WI38 (cell line): ENCODE results near the gene TMPRSS6.

ENCODE experiments used
- H3K4me3 ChIP-seq: 2 replicates; pipeline ENCODE4 v1.5.1; 2011; ENCODE audit warnings: low read depth, mild to moderate bottlenecking, control low read depth, low read length
- TF ChIP-seq, protein P1 (sequence below): IDR thresholded peaks from 2 replicates; pipeline ENCODE4 v1.5.1; 2012; ENCODE audit warnings: low read depth, mild to moderate bottlenecking, control low read depth, low read length

The TMPRSS6 gene

DNA sequence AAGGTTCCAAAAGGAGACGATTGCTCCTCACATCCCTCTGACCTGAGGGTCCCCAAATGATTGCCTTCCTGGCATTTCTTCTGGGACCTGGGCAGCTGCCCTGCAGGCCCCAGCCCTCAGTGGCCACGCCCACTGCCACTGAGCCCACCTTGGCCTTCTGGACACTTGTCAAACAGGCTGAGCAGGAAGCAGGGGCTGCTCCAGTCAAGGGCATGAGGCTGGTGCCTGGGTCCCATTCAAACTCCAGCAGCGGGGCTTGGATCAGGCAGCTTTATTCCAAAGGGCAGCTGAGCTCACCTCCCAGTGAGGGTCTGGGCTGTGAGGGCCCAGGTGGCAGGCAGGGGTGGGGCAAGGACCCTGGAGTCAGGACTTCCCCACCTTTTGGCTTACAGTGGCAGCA is 44.3 kb downstream of the TMPRSS6 start:
- TF ChIP-seq, protein P1, sequence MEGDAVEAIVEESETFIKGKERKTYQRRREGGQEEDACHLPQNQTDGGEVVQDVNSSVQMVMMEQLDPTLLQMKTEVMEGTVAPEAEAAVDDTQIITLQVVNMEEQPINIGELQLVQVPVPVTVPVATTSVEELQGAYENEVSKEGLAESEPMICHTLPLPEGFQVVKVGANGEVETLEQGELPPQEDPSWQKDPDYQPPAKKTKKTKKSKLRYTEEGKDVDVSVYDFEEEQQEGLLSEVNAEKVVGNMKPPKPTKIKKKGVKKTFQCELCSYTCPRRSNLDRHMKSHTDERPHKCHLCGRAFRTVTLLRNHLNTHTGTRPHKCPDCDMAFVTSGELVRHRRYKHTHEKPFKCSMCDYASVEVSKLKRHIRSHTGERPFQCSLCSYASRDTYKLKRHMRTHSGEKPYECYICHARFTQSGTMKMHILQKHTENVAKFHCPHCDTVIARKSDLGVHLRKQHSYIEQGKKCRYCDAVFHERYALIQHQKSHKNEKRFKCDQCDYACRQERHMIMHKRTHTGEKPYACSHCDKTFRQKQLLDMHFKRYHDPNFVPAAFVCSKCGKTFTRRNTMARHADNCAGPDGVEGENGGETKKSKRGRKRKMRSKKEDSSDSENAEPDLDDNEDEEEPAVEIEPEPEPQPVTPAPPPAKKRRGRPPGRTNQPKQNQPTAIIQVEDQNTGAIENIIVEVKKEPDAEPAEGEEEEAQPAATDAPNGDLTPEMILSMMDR, result no peak
- H3K4me3 ChIP-seq, result no peak overlapping the region

- H3K4me3 ChIP-seq, result no peak overlapping the region
- TF ChIP-seq, protein P1, result no peak
Observed at GRCh38 chr22:37064553-37064952, 45.0 kb downstream of the TMPRSS6 start.

- H3K4me3 ChIP-seq, result no peak overlapping the region
- TF ChIP-seq, protein P1, result no peak
Observed at GRCh38 chr22:37063431-37064420, 45.8 kb downstream of the TMPRSS6 start.

DNA sequence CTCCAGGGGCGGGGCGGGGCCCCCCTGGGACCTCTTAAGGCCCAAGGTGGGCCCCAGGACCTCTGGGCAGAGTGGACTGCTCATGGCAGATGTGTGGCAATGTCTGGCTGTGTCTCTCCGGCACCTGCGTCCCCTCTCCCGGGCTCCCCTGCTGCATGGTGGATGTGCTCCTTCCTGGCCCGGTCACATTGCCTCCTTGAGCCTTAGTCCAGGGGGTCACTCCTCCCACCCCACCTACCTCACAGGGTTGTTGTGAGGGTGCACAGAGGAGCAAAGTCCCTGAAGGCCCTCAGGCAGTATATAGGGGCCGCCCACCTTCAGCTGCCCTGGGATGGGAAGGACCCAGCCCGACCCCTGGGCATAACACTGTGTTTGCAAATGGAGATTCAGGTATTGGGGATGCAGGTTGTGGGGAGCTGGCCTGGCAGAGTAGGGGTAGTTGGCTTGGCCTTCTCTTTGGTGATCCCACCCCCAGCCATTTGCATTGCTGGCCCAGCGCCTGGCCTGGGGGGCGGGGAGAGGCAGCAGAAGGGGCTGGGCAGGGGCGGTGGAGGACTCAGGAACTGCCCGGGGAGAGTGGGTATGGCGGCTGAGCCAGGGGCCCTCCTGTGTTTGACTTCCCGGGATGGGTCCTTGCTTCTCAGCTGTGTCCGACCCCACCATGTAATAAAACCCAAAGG is 46.7 kb downstream of the TMPRSS6 start:
- H3K4me3 ChIP-seq, result no peak overlapping the region
- TF ChIP-seq, protein P1, result no peak

- TF ChIP-seq, protein P1, result no peak
- H3K4me3 ChIP-seq, result no peak overlapping the region
Observed at GRCh38 chr22:37062376-37062675, 47.2 kb downstream of the TMPRSS6 start.

DNA sequence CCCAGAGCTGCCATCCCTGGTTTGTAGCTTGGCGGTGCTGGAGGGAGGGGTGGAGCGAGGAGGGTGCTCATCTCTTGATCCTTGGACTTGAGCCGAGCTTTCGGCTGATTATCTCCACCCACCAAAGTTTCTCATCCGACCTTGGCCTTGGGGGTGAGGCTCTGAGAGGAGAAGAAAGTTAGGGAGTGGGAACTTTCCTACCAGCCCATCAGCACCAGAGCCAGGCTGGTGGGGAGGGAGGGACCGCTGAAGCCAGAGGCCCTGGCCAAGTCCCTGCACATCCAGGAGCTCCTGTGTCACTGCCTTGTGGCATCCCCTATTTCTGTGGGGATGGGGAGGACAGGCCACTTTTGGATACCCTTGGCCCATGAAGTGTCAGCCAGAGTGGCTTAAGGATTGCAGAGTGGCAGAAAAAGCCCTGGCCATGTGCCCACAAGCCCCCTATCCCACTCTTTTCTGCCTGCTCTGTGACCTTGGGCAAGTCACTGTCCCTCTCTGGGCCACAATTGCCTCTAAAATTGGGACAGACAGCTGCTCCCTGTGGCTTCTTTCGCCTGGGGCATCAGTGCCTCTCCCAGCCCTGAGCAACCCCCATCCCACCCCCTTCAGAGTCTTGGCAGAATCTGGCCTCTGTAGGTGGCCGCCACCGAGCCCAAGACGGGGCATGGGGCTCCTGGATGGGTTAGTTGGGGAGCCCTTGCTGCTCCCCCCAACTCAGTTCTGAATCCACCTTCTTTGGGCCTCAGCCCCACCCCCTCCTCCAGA is 47.7 kb downstream of the TMPRSS6 start:
- no peak overlapping the region for H3K4me3 ChIP-seq
- TF ChIP-seq, protein P1, result no peak
